ENCODE measurements around the gene MYH4.

DNA sequence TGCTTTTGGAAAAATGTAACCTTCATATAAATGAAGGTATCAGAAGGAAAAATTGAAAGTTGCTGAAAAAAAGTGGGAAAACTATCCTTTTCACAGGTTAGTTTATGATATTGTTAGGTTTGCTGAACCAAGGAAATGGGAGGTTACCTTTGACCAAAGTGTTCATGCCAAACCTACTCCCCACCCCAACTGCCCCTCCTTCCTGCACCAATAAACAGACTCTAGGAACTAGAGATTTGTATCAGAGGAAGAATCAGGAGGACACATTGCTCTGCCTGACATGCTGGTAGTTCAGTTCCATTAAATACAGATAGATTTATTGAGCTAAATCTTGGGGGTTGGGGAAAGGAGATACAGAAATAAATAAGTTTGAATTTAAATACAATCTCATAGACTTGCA is 65.8 kb downstream of the MYH4 start:
- TF ChIP-seq, protein P1, sequence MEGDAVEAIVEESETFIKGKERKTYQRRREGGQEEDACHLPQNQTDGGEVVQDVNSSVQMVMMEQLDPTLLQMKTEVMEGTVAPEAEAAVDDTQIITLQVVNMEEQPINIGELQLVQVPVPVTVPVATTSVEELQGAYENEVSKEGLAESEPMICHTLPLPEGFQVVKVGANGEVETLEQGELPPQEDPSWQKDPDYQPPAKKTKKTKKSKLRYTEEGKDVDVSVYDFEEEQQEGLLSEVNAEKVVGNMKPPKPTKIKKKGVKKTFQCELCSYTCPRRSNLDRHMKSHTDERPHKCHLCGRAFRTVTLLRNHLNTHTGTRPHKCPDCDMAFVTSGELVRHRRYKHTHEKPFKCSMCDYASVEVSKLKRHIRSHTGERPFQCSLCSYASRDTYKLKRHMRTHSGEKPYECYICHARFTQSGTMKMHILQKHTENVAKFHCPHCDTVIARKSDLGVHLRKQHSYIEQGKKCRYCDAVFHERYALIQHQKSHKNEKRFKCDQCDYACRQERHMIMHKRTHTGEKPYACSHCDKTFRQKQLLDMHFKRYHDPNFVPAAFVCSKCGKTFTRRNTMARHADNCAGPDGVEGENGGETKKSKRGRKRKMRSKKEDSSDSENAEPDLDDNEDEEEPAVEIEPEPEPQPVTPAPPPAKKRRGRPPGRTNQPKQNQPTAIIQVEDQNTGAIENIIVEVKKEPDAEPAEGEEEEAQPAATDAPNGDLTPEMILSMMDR (IDR thresholded peaks at IDR 0.05 in 4 of 5, conservative IDR thresholded peaks at IDR 0.05 in 1 of 5): no peak
- no peak for TF ChIP-seq POLR2A (IDR thresholded peaks at IDR 0.05)

Data from gastrocnemius medialis (tissue), 4 donors.